ENCODE results near the gene PKD1.

PKD1 gene

DNA sequence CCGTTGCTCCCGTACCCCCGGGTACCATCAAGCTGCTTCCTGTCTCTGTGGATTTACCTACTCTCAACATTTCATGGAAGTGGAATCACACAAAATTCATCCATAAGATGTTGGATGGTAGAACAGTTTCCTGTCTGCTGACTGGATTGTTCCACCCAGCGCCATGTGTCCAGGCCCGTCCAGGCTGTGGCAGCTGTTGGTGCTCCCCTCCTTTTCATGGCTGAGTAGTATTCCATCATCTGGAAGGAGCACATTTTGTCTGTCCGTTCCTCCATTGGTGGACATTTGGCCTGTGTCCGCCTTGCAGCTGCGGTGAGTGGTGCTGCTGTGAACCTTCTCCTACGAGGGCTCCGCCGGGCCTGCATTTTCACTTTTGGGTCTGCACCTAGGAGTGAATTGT lies 69.6 kb downstream of the PKD1 start:
- DNase-seq (ENCODE audit: insufficient read length, low spot score) (no peak), FAIRE-seq (no peak)
- no peak for TF ChIP-seq SPI1 (IDR thresholded peaks at IDR 0.05; ENCODE audit: low read depth, low read length)
- no peak for TF ChIP-seq TAF1 (IDR thresholded peaks at IDR 0.05; ENCODE audit: low read depth, low read length)
- no peak for TF ChIP-seq PAX5 (IDR thresholded peaks at IDR 0.05; ENCODE audit: insufficient read depth, low read length, severe bottlenecking)
- TF ChIP-seq POLR2A (IDR thresholded peaks at IDR 0.05; ENCODE audit: low read depth, low read length), result no peak
- no peak for TF ChIP-seq POU2F2 (IDR thresholded peaks at IDR 0.05; ENCODE audit: low read depth, low read length)
- no peak for TF ChIP-seq POLR2AphosphoS5 (IDR thresholded peaks at IDR 0.05; ENCODE audit: low read depth, low read length)

DNA sequence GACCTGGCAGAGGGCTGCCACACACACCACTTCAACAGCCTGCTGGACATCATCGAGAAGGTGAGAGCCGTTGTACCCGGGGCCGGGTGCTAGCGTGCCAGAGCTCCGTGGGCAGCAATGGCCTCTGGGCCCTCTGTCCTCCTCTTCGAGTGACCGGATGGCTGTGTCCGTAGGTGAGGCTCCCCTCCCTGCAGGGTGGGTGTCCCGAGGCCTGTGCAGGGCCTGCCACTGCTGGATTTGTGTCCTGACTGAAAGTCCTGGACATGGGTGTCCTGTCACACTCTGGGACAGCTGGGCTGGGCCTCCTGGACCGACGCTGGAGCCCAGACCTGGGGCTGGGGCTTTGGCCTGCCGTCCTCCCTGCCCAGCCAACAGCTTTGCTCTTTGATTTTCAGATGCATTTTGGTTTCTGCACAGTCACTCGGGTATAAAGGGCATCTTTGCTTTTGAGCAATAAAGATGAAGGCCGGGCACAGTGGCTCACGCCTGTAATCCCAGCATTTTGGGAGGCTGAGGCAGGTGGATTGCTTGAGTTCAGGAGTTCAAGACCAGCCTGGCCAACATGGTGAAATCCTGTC lies 71.2 kb downstream of the PKD1 start:
- TF ChIP-seq POU2F2 (IDR thresholded peaks at IDR 0.05; ENCODE audit: low read depth, low read length) (no peak), PAX5 (IDR thresholded peaks at IDR 0.05; ENCODE audit: insufficient read depth, low read length, severe bottlenecking) (no peak), SPI1 (IDR thresholded peaks at IDR 0.05; ENCODE audit: low read depth, low read length) (no peak)
- no peak for FAIRE-seq
- no peak for DNase-seq (ENCODE audit: insufficient read length, low spot score)

DNA sequence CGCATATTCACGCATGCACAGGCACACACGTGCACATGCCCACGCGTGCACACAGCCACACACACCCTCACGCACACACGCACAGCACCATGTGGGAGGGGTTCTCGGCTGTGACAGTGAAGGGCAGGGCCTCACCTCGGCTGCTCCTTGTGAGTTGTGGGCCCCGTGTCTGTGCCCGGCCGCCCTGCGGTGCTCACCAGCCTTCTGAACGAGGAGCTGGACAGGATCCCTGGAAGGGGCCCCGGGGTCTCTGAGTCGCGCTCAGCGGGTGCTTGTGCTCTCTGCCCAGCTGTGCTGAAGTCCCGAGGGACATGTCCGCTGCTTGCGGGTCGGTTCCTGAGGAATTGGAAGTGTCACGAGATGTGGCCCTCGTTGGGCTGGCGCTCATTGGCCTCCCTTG lies 71.8 kb downstream of the PKD1 start:
- FAIRE-seq, result no peak
- TF ChIP-seq SPI1 (IDR thresholded peaks at IDR 0.05; ENCODE audit: low read depth, low read length) (no peak), POLR2AphosphoS5 (IDR thresholded peaks at IDR 0.05; ENCODE audit: low read depth, low read length) (no peak)
- no peak for DNase-seq (ENCODE audit: insufficient read length, low spot score)

DNA sequence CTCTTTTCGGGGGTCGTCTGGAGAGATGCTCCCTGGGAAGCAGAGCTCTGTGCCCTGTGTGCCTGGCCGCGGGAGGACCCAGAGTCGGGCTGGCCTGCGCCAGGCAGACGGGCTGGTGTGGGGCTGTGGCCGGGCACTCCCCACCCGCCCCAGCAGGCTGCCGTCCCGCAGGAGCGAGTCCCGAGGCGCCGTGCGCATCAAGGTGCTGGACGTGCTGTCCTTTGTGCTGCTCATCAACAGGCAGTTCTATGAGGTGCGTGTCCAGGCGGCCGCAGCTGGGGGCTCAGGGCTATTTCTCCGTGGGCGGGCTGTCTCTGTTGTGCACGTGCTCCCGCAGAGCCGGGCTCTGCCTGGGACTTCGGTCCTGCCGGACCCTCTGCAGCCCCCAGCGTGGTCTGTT lies 72.9 kb downstream of the PKD1 start:
- FAIRE-seq (no peak), DNase-seq (ENCODE audit: insufficient read length, low spot score) (no peak)
- TF ChIP-seq SPI1 (IDR thresholded peaks at IDR 0.05; ENCODE audit: low read depth, low read length) (no peak), POU2F2 (IDR thresholded peaks at IDR 0.05; ENCODE audit: low read depth, low read length) (no peak), POLR2A (IDR thresholded peaks at IDR 0.05; ENCODE audit: low read depth, low read length) (no peak), TAF1 (IDR thresholded peaks at IDR 0.05; ENCODE audit: low read depth, low read length) (no peak), PAX5 (IDR thresholded peaks at IDR 0.05; ENCODE audit: insufficient read depth, low read length, severe bottlenecking) (no peak), POLR2AphosphoS5 (IDR thresholded peaks at IDR 0.05; ENCODE audit: low read depth, low read length) (no peak)

DNA sequence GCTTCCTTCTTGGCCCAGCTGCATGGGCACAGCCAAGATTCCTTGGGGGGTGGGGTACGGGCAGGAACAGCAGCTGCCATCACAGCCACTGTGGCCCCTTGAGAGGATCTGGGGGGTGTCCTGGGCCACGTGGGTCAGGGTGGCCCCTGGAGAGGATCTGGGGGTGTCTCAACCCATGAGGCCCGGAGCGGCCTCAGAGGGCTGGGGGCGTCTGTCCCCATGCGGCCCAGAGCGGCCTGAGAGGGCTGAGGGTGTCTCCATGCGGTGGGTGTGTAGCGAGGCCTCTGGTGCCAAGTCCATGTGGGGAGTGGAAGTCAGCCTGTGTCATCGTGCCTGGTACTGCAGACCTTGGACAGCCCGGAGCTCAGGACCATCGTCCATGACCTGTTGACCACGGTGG lies 74.2 kb downstream of the PKD1 start:
- TF ChIP-seq POLR2AphosphoS5 (IDR thresholded peaks at IDR 0.05; ENCODE audit: low read depth, low read length) (no peak), POU2F2 (IDR thresholded peaks at IDR 0.05; ENCODE audit: low read depth, low read length) (no peak), PAX5 (IDR thresholded peaks at IDR 0.05; ENCODE audit: insufficient read depth, low read length, severe bottlenecking) (no peak), SPI1 (IDR thresholded peaks at IDR 0.05; ENCODE audit: low read depth, low read length) (no peak)
- no peak for FAIRE-seq
- DNase-seq (ENCODE audit: insufficient read length, low spot score), result no peak

DNA sequence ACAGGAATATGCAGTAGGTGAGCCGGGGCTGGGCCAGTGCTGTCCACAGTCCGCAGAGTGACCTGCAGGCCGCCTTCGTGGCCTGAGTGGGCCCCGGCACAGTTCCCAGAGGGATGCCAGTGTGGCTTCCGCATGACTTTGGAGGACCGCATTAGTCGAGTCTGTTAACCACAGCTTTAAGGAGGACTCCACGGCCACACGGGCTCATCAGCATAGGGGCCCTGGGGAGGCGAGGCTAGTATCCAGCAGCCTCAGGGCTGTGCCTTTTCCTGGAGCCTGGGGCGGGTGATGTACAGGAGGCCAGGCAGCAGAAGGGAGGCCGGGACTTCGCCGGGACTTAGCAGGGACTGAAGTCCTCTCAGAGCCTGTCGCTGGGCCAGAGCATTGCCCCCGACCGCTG lies 74.7 kb downstream of the PKD1 start:
- DNase-seq (ENCODE audit: insufficient read length, low spot score), result no peak
- no peak for FAIRE-seq
- no peak for TF ChIP-seq SPI1 (IDR thresholded peaks at IDR 0.05; ENCODE audit: low read depth, low read length)

DNA sequence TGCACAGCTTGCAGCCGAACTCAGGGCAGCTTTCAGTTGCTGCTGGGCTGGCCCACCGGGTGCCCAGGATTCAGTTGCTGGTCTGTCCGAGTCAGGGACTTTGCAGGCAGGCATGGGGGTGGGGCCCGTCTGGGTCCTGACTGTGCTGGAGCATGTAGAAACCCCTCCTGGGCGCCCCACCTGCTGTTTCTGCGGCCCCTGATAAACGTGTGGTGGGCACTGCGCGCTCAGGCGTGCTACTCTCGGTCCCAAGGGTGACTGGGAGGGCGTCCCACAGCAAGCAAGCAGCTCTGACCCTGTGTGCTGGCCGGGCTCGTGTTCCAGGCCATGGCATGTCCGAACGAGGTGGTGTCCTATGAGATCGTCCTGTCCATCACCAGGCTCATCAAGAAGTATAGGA lies 75.4 kb downstream of the PKD1 start:
- DNase-seq (ENCODE audit: insufficient read length, low spot score), result no peak
- no peak for TF ChIP-seq PAX5 (IDR thresholded peaks at IDR 0.05; ENCODE audit: insufficient read depth, low read length, severe bottlenecking)
- no peak for TF ChIP-seq SPI1 (IDR thresholded peaks at IDR 0.05; ENCODE audit: low read depth, low read length)
- TF ChIP-seq TAF1 (IDR thresholded peaks at IDR 0.05; ENCODE audit: low read depth, low read length), result no peak
- FAIRE-seq, result no peak

DNA sequence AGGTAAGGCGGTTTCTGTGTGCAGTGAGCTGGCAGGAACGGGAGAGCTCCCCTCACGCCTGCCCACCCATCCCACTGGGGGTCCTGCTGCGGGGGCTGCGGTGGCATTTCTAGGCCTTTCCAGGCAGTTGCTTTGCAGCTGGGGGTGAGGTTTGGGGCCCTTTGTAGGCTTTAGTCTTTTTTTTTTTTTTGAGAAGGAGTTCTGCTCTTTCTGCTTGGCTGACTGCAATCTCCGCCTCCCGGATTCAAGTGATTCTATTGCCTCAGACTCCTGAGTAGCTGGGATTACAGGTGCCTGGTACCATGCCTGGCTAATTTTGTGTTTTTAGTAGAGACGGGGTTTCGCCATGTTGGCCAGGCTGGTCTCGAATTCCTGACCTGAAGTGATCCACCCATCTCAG lies 76.8 kb downstream of the PKD1 start:
- DNase-seq (ENCODE audit: insufficient read length, low spot score), result no peak
- no peak for FAIRE-seq
- TF ChIP-seq TAF1 (IDR thresholded peaks at IDR 0.05; ENCODE audit: low read depth, low read length) (no peak), POLR2A (IDR thresholded peaks at IDR 0.05; ENCODE audit: low read depth, low read length) (no peak), POLR2AphosphoS5 (IDR thresholded peaks at IDR 0.05; ENCODE audit: low read depth, low read length) (no peak), POU2F2 (IDR thresholded peaks at IDR 0.05; ENCODE audit: low read depth, low read length) (no peak), PAX5 (IDR thresholded peaks at IDR 0.05; ENCODE audit: insufficient read depth, low read length, severe bottlenecking) (no peak), SPI1 (IDR thresholded peaks at IDR 0.05; ENCODE audit: low read depth, low read length) (no peak)

DNA sequence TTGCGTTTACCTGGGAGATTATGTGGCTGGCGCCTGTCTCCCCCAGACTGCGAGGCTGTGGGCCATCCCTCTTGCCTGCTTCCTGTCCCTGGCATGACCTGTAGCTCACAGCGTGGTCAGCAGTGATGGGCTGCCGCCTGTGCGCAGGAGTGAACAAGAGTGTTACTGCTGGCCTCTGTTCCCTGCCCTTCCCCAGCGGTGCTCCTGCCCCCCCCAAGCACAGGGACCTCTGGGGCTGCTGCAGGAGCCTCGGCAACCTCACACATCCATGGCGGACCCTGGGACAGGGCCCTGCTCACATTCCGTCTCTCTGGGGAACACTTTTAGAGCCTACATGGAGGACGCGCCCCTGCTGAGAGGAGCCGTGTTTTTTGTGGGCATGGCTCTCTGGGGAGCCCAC lies 77.3 kb downstream of the PKD1 start:
- TF ChIP-seq POLR2AphosphoS5 (IDR thresholded peaks at IDR 0.05; ENCODE audit: low read depth, low read length) (no peak), SPI1 (IDR thresholded peaks at IDR 0.05; ENCODE audit: low read depth, low read length) (no peak), POU2F2 (IDR thresholded peaks at IDR 0.05; ENCODE audit: low read depth, low read length) (no peak), TAF1 (IDR thresholded peaks at IDR 0.05; ENCODE audit: low read depth, low read length) (no peak), POLR2A (IDR thresholded peaks at IDR 0.05; ENCODE audit: low read depth, low read length) (no peak), PAX5 (IDR thresholded peaks at IDR 0.05; ENCODE audit: insufficient read depth, low read length, severe bottlenecking) (no peak)
- no peak for FAIRE-seq
- DNase-seq (ENCODE audit: insufficient read length, low spot score), result no peak

DNA sequence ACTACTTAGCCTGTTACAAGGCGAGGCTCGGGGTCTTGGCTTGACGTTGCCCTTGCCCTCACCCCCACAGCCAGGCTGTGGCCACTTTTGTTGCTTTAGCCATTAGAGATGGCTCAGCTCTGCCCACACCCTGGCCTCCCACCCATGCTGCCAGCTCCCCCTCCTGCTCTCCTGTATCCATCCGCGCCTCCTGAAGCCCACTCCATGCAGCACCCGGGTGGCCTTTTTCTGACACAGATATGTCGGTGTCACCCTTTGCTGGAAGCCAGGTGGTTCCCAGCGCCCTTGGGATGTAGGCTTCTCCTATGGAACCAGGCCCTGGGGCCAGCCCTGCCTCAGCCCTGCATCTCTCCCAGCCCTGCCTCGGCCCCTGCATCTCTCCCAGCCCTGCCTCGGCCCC lies 78.3 kb downstream of the PKD1 start:
- TF ChIP-seq POU2F2 (IDR thresholded peaks at IDR 0.05; ENCODE audit: low read depth, low read length) (no peak), TAF1 (IDR thresholded peaks at IDR 0.05; ENCODE audit: low read depth, low read length) (no peak)
- no peak for DNase-seq (ENCODE audit: insufficient read length, low spot score)
- FAIRE-seq, result no peak

DNA sequence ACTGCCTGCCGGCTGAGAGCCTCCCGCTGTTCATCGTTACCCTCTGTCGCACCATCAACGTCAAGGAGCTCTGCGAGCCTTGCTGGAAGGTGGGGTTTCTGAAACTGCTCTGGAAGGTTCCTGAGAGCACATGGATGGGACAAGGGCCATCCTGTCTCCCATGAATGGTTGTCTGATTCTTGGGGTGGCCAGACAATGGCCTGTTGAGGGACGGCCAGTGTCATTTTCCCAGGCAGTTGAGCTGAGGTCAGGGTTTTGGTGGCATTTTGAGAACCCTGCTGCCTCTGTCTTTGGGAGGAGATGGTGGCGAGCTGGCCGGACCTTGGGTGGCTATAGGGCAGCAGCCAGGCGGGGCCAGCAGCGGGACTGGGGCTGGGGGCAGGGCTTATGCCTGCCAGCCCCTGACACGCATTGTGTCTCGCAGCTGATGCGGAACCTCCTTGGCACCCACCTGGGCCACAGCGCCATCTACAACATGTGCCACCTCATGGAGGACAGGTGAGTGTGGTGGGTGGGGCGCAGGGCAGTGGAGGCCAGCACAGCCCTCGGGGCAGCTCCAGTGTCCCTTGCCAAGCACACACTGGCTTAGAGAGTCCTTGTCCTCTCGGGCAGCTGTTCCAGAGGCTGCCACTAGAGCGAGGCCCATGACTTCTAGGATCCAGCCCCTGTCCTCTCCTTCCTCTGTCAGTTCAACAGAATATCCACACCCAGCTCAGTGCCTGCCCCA lies 78.9 kb downstream of the PKD1 start:
- TF ChIP-seq POLR2A (IDR thresholded peaks at IDR 0.05; ENCODE audit: low read depth, low read length), result no peak
- TF ChIP-seq POU2F2 (IDR thresholded peaks at IDR 0.05; ENCODE audit: low read depth, low read length), result no peak
- TF ChIP-seq SPI1 (IDR thresholded peaks at IDR 0.05; ENCODE audit: low read depth, low read length), result no peak
- no peak for TF ChIP-seq POLR2AphosphoS5 (IDR thresholded peaks at IDR 0.05; ENCODE audit: low read depth, low read length)
- TF ChIP-seq TAF1 (IDR thresholded peaks at IDR 0.05; ENCODE audit: low read depth, low read length), result no peak
- TF ChIP-seq PAX5 (IDR thresholded peaks at IDR 0.05; ENCODE audit: insufficient read depth, low read length, severe bottlenecking), result no peak
- no peak for FAIRE-seq
- DNase-seq (ENCODE audit: insufficient read length, low spot score), result no peak

Measured in GM12891 (cell line).